Measurements from ENCODE around the gene STARD5.

Gene STARD5

GRCh38 chr15:81271761-81272644, 51.9 kb downstream of the STARD5 start:
- no peak for DNase-seq

- DNase-seq: no peak
These were observed 53.0 kb downstream of the STARD5 start for GRCh38 chr15:81270781-81271491.

GRCh38 chr15:81270188-81270587, 53.8 kb downstream of the STARD5 start:
- DNase-seq: no peak

- no peak for DNase-seq
These were observed 54.9 kb downstream of the STARD5 start for GRCh38 chr15:81268881-81269601.

- no peak for DNase-seq
These were observed 55.6 kb downstream of the STARD5 start for GRCh38 chr15:81268340-81268739.

- peak; percentile 82 for DNase-seq
These were observed 57.8 kb downstream of the STARD5 start for GRCh38 chr15:81265944-81266775.

- DNase-seq: no peak
These were observed 58.5 kb downstream of the STARD5 start for GRCh38 chr15:81265256-81265943.

GRCh38 chr15:81264072-81264857, 59.7 kb downstream of the STARD5 start:
- DNase-seq: no peak

- no peak for DNase-seq
These were observed 60.5 kb downstream of the STARD5 start for GRCh38 chr15:81263477-81263876.

- DNase-seq: no peak
These were observed 62.6 kb downstream of the STARD5 start for GRCh38 chr15:81261172-81261811.

GRCh38 chr15:81259760-81260298, 64.1 kb downstream of the STARD5 start:
- no peak for DNase-seq

Measured in midbrain (tissue), 1 donor.